ENCODE data around the gene ZNRF4.

Gene ZNRF4

DNA sequence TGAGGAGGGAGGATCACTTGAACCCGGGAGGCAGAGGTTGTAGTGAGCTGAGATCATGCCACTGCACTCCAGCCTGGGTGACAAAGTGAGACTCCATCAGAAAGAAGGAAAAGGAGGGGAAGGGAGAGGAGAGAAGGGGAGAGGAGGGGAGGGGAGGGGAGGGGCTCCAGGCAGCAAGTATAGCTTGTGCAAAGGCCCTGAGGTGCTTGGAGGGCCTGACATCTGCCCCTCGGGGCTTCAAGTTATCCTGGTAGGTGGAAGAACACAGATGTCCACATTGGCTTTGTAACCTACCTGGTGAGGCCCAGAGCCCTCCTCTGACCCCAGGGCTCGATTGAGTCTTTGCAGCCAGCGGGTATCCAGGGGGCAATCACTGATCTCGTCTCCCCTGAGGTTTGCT is 11.5 kb upstream of the ZNRF4 start:
- no peak for DNase-seq

DNA sequence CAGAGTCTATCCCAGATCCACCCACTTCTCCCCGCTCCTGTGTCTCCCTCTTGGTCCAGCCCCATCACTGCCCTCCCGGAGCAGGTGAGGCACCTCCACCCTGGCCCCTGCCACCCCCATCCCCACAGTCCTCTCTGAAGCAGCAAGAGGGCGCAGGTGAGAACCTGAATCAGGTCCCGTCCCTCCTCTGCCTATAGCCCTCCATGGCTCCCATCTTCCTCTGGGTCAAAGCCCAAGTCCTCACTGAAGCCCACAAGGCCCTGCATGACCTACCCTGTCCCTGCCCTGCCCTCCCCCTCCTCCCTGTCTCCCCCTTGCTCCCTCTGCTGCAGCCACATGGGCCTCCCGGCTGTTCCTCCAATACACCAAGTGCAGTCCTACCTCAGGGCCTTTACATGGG is 10.8 kb upstream of the ZNRF4 start:
- DNase-seq = no peak

DNA sequence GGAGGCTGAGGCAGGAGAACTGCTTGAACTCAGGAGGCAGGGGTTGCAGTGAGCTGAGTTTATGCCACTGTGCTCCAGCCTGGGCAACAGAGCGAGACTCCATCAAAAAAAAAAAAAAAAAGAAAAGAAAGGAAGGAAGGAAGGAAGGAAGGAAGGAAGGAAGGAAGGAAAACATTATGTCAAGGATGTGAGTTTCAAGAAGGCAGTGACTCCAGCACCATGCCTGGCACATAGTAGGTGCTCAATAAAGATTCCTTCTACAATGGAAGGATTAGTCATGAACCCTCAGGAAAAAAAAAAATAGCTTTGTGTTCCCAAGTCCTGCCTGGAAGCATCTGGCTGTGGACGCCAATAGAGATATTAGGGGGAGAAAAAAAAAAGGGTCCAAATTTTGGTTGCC is 10.1 kb upstream of the ZNRF4 start:
- DNase-seq = no peak

DNA sequence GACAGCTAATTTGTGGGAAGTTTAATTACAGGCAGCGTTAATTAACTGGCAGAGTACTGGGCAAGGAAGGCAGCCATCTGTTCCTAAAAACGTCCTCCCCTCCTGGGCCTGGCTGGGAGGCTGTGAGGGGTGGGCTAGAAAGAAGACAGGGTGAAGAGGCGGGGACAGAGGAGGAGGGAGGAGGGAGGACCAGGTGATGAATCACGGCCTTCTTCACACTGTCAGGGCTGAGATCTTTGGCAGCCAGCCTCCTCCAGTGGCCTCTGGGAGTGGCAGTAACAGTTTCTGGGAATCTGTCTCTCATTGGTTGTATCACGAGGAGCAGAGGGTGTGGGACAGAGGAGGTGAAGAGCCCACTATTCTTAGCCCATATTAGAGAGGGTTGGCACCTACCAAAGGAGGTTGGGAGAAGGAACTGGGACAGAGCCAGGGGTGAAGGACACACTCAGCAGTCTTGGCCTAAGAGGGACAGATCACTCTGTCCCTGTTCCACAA is 9.6 kb upstream of the ZNRF4 start:
- DNase-seq = peak; percentile 41 to 51

DNA sequence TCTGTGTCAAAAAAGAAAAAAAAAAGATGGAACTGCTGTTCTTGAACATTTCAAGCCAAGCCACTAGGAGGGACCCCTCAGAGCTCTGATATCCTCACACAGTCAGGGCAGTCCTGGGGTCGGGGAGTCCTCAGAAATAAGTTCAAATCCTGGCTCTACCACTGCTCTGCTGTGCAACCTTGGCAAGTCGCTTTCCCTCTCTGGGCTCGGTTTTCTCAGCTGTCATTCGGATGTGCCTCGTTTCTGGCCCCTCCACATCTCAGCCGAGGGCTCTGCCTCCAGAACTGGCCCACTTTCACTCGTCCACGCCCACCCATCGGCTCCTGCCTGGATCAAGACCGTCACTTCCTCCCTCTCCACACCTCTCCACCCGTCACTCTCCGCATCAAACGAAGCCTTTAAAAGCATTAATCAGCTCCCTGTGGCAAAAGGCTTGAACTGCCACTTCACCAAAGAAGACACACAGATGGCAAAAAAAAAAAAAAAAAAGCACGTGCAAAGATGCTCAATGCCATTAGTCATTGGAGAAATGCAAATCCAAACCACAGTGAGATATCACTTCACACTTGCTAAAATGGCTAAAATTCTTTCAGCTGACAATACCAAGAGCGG is 7.4 kb upstream of the ZNRF4 start:
- DNase-seq = peak; percentile 84 to 86

DNA sequence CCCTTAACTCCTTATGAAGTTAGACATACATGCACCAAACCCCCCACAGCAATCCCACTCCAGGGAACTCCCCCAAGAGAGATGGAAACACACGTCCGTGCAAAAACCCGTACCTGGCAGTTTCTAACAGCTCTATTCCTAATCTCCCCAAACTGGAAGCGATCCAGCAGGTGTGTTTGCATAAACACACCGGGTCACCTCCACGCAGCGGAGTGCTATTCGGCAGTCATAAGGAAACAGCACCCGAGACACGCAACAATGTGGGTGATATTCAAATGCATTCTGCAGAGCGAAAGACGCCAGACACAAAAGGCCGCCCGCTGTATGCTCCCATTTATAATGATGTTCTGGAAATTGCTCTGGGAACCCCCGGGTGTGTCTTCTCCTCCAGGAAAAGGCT is 6.8 kb upstream of the ZNRF4 start:
- no peak for DNase-seq

DNA sequence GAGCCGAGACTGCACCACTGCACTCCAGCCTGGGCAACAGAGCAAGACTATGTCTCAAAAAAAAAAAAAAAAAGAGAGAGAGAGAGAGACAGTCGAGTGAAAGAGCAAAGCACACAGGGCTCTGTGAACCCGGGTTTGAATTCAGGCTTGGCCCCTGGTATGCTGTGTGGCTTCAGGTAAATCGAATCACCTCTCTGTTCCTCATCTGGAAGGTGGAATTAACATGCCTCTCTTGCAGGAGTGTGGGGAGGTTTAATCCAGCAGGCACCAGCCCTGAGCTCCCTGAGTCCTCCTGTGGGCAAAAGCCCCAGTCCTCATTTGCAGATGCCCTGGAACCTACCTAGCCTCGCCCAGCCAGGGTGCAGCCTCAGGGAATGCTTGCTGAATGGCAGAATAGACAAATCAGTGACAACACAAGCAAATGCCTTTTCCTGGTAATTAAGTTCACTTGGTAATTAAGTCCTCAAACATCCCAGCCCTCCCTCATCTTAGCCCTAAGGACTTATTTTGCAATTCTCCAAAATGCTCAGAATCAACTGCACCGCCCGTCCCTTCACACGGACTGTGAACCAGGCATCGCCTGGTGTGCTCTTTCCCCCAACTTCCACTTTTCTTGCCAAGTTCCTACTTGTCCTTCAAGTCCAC is 4.6 kb upstream of the ZNRF4 start:
- DNase-seq = no peak

DNA sequence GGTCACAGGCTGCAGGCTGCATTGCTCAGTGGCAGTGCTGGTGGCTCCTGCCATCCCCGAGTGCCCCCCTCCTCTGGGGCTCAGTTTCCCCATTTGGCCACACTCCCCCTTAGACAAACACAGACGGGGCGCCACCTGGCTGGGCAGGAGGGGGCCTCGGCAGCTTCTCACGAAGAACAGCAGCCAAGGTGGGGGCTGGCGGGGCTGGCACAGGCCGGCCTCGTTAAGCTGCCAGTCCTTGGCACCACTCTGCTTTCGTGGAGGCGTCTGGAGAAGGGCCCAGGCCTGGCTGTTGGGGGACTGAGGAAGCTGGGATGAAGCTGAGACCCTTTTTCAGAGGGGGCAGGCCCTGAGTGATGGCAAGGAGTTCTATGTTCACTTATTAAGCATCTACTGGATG is 3.7 kb upstream of the ZNRF4 start:
- DNase-seq = no peak

DNA sequence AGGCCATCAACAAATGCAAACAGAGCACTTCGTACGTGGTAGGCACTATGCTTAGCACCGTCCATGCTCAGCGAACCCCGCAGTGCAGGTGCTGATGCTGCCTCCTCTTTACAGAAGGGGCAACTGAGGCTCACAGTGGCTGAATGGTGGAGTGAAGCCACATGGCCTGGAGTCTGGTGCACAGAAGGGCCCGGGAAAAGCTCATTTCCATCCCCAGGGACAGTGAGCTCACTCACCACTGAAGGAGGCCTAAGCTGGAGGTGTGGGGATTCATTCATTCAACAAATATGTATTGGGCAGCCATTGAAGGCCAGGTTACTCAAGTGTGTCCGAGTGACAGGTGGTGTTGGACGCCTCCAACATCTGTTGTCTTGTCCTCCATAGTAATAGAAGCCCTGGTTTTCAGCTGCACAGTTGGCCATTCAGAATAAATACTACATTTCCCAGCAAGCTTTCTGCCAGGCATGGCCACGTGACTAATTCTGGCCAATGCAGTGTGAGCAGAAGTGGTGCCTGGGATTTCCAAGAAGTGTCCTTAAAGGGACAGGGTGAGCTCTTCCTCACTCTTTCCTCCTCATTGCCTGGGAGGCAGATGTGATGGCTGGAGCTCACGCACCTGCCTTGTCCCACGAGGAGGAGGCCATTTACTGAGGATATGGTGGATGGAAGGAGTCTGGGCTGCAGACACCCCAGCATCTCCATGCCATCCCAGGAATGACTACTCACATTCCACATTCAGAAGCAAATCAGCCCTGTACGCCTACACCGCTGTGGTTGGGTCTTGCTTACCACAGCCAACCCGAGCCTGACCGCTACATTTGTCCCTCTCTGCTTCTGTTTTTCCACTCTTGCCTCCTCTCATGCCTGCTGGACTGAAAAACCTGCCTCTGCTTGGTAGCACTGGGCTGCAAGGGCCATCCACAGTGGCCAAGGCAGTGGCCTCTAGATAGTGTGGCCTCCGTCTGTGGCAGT is 2.3 kb upstream of the ZNRF4 start:
- peak; percentile 92 to 95 for DNase-seq

DNA sequence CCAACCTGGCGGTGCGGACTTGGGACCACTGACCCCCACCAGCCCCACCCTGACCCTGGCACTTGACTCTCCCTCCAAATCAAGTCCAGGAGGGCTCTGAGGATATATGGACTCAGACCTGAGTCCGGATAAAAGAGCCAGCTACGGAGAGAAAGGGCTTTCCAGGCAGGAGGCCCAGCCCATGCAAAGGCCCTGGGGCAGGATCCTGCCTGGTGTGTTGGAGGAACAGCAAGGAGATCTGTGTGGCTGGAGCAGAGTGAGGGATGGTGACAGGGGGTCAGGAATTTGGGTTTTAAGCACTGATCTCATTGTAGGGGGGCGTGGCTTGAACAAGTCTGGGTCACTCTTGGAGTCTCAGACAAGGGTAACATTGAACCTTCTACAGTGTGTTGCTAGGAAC is 474 bp upstream of the ZNRF4 start:
- DNase-seq = no peak

DNA sequence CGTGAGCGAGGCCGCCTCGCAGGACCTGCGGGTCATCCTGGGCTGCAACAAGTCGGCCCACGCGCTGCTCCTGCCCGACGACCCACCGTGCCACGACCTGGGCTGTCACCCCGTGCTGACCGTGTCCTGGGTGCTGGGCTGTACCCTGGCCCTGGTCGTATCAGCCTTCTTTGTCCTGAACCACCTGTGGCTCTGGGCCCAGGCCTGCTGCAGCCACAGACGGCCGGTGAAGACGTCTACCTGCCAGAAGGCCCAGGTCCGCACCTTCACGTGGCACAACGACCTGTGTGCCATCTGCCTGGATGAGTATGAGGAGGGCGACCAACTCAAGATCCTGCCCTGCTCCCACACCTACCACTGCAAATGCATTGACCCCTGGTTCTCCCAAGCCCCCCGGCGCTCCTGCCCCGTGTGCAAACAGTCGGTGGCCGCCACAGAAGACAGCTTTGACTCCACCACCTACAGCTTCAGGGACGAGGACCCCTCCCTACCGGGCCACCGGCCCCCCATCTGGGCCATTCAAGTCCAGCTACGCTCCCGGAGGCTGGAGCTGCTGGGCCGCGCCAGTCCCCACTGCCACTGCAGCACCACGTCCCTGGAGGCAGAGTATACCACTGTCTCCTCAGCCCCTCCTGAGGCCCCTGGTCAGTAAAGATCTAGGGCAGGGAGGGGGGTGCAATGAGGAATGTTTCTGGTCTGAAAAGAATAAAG is 1.1 kb downstream of the ZNRF4 start:
- no peak for DNase-seq

DNA sequence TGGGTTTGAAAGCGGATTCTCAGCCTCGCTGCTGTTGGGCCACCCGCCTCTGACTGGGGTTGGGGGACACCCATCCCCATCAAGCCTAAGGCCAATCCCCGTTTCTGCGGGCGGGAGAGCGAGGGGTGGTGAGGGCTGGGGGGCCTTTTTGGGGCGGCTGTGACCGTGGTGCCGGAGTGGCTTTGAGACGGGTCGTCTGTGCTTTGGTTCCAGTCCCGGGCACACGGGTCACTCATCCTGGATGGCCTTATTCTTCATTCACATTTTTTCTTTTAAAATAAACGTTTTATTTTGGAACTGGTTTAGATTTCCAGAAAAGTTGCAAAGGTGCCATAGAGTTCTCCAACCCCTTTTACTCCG is 1.6 kb downstream of the ZNRF4 start:
- no peak for DNase-seq

DNA sequence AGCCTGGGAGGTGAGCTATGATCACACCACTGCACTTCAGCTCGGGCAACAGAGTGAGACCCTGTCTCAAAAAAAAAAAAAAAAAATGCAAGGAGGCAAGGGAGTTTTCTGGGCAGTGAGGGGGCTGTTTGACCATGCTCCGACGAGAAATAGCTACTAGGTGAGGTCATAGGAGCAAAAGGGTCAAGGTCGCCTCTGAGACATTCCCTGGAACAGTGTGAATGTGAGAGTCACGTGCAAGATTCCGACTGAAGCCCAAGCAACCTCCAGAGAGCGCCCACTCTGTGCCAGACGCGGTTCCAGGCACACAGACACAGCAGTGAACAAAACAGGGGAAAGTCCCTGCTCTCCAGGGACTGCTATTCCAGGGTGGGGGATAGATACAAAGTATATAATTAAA is 2.5 kb downstream of the ZNRF4 start:
- no peak for DNase-seq

DNA sequence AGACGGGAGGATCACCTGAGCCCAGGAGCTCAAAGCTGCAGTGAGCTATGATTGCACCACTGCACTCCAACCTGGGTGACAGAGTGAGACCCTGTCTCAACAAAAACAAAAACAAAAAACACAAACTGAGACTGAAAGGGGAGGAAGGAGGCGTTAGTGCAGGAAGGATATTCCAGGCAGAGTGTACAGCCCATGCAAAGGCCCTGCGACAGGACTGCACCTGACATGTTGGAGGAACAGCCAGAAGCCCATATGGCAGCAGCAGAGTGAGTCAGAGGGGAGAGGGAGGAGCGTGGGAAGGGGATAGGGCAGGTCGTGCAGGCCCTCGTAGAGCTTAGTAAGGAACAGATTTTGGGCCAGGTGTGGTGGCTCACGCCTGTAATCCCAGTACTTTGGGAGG is 3.2 kb downstream of the ZNRF4 start:
- DNase-seq = no peak

DNA sequence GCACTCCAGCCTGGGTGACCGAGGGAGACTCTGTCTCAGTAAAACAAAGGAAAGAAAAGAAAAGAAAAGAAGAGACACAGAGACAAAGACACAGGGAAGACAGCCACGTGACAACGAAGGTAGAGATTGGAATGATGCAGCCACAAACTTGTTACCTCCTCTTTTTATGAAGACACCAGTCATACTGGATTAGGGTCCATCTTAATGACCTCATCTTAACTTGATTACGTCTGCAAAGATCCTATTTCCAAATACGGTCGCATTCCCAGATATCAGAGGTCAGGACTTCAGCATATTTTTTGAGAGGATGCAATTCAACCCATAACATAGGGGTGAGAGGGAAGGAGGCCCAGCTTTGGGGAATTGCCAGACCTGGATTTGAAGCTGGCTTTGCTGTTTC is 4.1 kb downstream of the ZNRF4 start:
- no peak for DNase-seq

DNA sequence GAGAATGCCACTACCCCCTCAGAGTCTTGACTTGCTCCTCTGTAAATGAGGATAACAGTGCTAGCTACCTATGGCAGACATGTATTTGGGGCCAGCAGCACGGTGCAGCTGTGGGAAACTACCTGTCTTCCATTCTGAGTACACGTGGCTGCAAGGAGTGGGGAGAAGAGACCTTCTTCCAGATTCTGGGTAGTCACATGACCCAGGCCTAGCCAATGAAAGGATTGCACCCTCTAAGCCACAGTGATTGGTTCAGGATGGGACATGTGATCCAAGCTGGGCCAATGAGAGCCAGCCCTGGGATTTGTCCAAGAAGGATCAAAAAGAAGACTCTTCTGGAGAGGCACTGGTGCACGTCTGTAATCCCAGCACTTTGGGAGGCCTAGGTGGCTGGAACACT is 5.5 kb downstream of the ZNRF4 start:
- DNase-seq = no peak

DNA sequence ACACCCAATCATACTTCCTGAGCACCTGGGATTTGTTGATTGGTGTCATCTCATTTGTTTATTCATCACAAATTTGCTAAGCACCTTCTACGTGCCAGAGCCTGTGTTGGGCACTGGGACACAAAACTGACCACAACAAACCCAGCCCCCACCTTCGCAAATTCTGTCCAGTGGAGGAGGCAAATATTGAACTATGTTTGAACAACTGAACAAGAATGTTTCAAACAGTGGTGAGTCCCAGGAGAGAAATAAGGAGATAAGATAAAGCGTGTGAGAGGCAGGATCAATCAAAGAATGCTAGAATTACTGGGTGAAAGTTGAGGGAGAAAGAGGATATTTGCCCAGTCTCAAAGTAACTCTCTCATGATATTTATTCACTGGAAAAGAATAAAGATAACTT is 8.7 kb downstream of the ZNRF4 start:
- DNase-seq = no peak

DNA sequence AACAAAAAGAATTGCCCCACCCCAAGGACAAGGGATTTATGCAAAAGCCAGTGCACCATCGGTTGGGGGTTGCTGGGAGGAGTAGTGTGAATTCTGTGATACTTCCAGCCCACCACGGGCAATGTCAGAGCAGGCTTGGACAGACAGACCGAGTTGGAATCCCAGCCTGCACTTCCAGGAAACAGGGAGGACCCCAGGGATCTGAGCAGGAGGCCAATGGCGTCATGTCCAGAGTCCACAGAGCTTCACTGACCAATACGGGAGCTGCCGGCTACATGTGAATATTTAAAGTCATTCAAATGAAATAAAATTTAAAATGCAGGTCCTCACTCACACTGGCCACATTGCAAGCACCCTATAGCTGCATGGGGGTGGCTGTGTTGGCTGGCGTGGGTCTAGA is 10.9 kb downstream of the ZNRF4 start:
- DNase-seq = no peak

DNA sequence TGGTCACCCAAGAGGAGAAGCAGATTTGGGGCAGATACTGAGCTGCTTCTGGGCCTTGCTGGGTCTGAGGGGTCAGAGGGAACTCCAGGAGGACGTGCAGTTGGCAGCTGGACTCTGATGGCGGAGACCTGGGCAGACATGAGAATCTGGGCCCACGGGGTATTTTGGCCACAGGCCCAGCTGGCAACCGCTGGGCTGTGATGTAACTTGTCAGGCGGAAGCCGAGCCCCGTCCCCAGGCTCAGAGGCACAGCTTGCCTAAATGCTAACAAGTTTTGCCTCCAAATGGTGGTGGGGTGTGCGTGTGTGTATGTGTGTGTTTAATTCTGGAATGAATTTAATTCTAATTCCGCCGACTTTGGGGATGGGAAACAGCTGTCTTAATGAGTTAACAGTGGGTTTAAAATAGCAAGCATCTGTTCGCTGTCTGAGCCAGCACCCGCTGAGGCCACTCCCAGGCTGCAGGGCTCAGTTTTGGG is 11.6 kb downstream of the ZNRF4 start:
- peak; percentile 83 to 89 for DNase-seq

DNA sequence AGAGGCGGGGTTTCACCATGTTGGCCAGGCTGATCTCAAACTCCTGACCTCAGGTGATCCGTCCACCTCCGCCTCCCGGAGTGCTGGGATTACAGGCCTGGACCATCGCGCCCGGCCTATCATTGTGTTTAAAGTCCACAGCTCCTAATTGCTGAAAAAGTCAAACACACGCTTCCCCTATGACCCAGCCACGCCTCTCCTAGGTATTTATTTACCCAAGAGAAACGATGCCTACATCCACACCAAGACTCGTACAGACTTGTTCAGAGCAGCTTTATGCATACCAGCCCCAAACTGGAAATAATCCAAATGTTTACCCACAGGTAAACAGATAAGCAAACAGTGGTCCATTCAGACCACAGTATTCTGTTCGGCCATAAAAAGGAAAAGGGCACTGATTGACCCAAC is 15.1 kb downstream of the ZNRF4 start:
- no peak for DNase-seq

DNA sequence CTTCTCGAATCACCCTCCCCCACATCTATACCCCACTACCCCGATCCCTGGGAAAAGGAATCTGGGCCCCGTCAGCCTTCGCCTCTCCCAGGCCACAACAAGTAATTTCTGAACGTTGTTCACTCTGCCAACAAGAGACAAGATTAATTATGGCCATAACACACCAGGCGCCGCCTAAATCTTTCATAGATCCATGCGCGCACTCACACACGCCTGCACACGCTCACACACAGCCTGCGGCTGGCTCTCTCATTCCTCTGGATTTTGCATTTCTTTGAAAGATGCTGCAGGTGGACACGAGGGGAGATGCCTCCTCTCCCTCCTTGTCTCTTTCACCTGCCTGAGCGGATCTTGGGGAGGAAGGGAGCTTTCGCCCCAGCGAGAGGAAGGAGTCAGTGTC is 17.1 kb downstream of the ZNRF4 start:
- DNase-seq = no peak

DNA sequence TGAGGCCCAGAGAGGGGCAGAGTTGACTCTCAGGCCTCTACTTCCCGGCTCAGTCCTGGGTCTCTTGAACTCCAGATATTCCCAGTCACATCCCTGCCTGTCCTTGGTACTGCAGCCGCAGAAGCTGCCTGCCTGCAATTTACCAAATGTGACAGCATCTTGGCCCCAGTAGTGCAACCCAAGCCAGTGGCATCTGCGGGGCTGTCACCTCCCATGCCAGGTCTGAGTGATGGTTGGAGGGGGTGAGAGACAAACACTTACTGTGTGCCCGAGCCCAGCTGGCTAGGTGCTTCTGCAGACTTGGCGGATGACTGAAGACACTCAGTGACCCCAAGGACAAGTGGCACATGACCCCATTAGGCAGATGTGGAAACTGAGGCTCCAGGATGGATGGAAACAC is 18.4 kb downstream of the ZNRF4 start:
- DNase-seq = no peak
